Endothelial cell (in vitro differentiated cells): ENCODE measurements around the gene VPS39. TPM values are rescaled to one million over a fixed set of nuclear protein-coding genes. Genes with fewer than 3 reads are reported as not detected.

Experiments used
- DNase-seq: peaks from one replicate; pipeline ENCODE4 v3.0.0; 2021; ENCODE audit warnings: low spot score
- H3K27ac Mint-ChIP-seq: one replicate; pipeline ENCODE4 v1.8.0; 2021; ENCODE audit warnings: mixed read lengths, inconsistent platforms; ENCODE audit not compliant: unreplicated experiment
- H3K27me3 Mint-ChIP-seq: one replicate; pipeline ENCODE4 v1.8.0; 2021; ENCODE audit warnings: mild to moderate bottlenecking, moderate library complexity, mixed read lengths, inconsistent platforms; ENCODE audit not compliant: unreplicated experiment
- H3K36me3 Mint-ChIP-seq: one replicate; pipeline ENCODE4 v1.8.0; 2021; ENCODE audit warnings: mild to moderate bottlenecking, low read depth, mixed read lengths, inconsistent platforms; ENCODE audit not compliant: unreplicated experiment
- H3K4me1 Mint-ChIP-seq: one replicate; pipeline ENCODE4 v1.8.0; 2021; ENCODE audit warnings: mild to moderate bottlenecking, mixed read lengths, inconsistent platforms; ENCODE audit not compliant: unreplicated experiment
- H3K4me3 Mint-ChIP-seq: one replicate; pipeline ENCODE4 v1.8.0; 2021; ENCODE audit warnings: mild to moderate bottlenecking, mixed read lengths, inconsistent platforms; ENCODE audit not compliant: unreplicated experiment
- H3K9me3 Mint-ChIP-seq: one replicate; pipeline ENCODE4 v1.8.0; 2021; ENCODE audit warnings: mixed read lengths, inconsistent platforms; ENCODE audit not compliant: unreplicated experiment
- total RNA-seq: library from RNA; stranded (reverse); fragmentation: NEBNext Ultra II Directional; extraction: Animal tissue kit (Norgen Biotek cat#: 25700); gene quantifications from one replicate; pipeline ENCODE4 v1.2.1, GENCODE V29; 2021; ENCODE audit not compliant: unreplicated experiment
- TF ChIP-seq, protein P1 (sequence below): fragments of 200-600 bp; sonication (generic); IDR thresholded peaks from one replicate; pipeline ENCODE4 v1.5.0; 2021; ENCODE audit warnings: antibody characterized with exemption; ENCODE audit not compliant: unreplicated experiment

Gene VPS39
- total RNA-seq, 1 donor from 2014 or later: 66.2 TPM

GRCh38 chr15:42121021-42121420 lies 87.1 kb downstream of the VPS39 start:
- H3K36me3 Mint-ChIP-seq: no peaks in the 10 kb centered on the region
- no peak for DNase-seq
- H3K9me3 Mint-ChIP-seq: no peaks in the 10 kb centered on the region
- H3K4me3 Mint-ChIP-seq: no peak overlapping the region
- peaks cover 20% of the 10 kb centered on the region for H3K4me1 Mint-ChIP-seq
- TF ChIP-seq, protein P1, sequence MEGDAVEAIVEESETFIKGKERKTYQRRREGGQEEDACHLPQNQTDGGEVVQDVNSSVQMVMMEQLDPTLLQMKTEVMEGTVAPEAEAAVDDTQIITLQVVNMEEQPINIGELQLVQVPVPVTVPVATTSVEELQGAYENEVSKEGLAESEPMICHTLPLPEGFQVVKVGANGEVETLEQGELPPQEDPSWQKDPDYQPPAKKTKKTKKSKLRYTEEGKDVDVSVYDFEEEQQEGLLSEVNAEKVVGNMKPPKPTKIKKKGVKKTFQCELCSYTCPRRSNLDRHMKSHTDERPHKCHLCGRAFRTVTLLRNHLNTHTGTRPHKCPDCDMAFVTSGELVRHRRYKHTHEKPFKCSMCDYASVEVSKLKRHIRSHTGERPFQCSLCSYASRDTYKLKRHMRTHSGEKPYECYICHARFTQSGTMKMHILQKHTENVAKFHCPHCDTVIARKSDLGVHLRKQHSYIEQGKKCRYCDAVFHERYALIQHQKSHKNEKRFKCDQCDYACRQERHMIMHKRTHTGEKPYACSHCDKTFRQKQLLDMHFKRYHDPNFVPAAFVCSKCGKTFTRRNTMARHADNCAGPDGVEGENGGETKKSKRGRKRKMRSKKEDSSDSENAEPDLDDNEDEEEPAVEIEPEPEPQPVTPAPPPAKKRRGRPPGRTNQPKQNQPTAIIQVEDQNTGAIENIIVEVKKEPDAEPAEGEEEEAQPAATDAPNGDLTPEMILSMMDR: no peak
- peaks cover 3% of the 10 kb centered on the region for H3K27me3 Mint-ChIP-seq
- H3K27ac Mint-ChIP-seq: no peak overlapping the region

DNA sequence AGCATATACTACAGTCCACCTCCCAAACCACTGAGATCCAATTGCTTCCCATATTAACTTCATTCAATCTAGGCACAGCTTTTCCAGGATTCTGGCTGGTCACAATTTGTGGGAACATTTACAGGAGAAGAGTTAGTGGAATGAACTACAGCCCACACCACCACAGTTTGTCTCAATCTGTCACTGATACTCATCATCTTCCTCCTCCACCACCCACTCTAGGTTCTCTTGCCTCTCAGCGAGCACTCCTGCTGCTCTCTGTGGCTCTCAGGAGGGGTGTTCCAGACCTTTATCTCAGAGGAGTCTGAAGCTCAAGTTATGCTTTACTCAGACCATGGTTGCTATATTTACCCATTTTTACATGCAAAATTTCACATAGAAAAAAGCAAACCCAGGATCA lies 87.8 kb downstream of the VPS39 start:
- Mint-ChIP-seq H3K27me3 (peaks cover 3% of the 10 kb centered on the region), H3K9me3 (no peaks in the 10 kb centered on the region)

GRCh38 chr15:42119446-42119760 lies 88.7 kb downstream of the VPS39 start:
- Mint-ChIP-seq H3K27me3 (peaks cover 3% of the 10 kb centered on the region), H3K4me3 (no peak overlapping the region), H3K4me1 (peaks cover 20% of the 10 kb centered on the region), H3K27ac (no peak overlapping the region), H3K36me3 (no peaks in the 10 kb centered on the region), H3K9me3 (no peaks in the 10 kb centered on the region)
- TF ChIP-seq, protein P1: no peak
- DNase-seq: no peak

More for the DNA sequence above, 87.8 kb downstream of the VPS39 start:
- TF ChIP-seq, protein P1: no peak
- Mint-ChIP-seq H3K4me1 (peaks cover 20% of the 10 kb centered on the region), H3K36me3 (no peaks in the 10 kb centered on the region), H3K27ac (no peak overlapping the region), H3K4me3 (no peak overlapping the region)
- DNase-seq: no peak

DNA sequence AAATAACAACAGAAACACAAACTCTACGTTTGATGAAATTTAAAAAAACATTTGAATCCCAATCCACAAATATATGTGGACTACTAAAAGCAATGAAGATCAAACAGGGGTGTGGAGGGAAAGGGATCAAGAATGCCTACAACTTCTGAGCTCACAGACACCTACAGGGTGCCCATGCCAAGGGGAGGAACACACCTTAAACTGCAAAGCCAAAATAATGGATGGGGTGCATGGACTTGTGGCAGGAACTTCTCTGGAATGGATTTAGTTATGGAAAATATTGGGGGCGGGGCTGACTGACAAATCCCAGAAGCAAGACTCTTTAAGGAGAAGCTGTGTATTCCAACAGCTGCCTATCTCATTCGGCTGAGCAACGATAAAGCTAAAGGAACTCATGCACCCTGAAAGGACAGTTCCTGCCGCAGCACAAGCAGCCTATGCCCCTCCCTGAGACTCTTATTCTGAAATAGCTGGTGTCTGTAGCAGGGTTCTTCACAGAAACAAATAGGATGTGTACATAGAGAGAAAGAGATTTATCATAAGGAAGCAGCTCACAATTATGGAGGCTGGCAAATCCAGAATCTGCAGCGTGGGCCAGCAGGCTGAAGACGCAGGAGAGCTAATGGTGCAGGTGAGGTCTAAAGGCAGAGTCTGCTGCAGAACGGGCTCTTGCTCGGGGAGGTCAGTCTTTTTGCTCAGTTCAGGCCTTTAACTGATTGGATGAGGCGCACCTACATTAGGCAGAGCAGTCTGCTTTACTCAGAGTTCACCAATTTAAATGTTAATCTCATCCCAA lies 89.3 kb downstream of the VPS39 start:
- Mint-ChIP-seq H3K27ac (no peak overlapping the region), H3K4me3 (no peak overlapping the region), H3K36me3 (no peaks in the 10 kb centered on the region), H3K4me1 (peaks cover 20% of the 10 kb centered on the region), H3K27me3 (peaks cover 3% of the 10 kb centered on the region), H3K9me3 (no peaks in the 10 kb centered on the region)
- DNase-seq: no peak
- TF ChIP-seq, protein P1: no peak

DNA sequence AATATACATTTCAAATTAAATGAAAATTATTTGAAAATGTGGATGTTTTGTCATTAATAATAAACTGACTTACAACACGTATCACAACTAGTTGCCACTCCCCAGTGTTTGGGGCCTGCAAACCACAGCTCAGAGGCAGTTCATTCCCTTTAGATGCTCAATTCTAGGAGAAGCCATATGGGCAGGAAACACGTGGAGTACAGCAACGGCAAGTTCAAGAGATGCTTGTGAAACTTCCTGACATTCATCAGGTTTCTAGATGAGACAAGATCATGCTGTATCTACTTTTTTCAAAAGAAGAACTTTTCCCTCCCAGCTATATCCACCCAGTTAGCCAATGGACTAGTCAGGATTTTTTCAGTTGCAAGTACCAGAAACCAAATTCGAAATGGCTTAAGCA lies 96.2 kb downstream of the VPS39 start:
- H3K9me3 Mint-ChIP-seq: no peaks in the 10 kb centered on the region
- H3K27me3 Mint-ChIP-seq: peaks cover 1% of the 10 kb centered on the region
- no peak for DNase-seq
- H3K4me3 Mint-ChIP-seq: no peak overlapping the region
- no peaks in the 10 kb centered on the region for H3K36me3 Mint-ChIP-seq
- no peak overlapping the region for H3K27ac Mint-ChIP-seq
- TF ChIP-seq, protein P1: no peak
- H3K4me1 Mint-ChIP-seq: peaks cover 4% of the 10 kb centered on the region
